Measurements from ENCODE around the gene TMCC1.
"Not testable (repeated sequence)": the region's sequence is repeated elsewhere in the genome, so short reads cannot be mapped to it uniquely, and the experiment has no call there.

The TMCC1 gene

DNA sequence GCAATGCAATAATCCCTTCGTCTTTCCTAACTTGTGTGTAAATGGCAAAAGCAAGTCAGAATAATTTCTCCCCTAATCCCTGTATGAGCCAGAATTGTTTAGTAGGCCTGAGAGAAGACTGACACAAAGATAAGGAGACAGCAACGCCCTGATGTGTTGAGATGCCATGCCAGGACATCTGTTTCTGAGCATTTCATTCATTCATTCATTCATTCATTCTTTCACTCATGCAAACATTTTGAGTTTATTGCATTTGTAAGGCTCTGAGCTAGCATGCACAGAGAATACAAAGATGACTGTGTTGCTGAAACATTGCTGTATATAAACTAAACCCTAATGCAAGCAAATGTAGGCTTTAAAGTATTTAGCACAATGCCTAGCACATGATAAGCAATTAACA, 127.4 kb downstream of the TMCC1 start:
- DNase-seq: no peak

- DNase-seq: no peak
Measured at GRCh38 chr3:129764090-129764489, 129.4 kb downstream of the TMCC1 start.

DNA sequence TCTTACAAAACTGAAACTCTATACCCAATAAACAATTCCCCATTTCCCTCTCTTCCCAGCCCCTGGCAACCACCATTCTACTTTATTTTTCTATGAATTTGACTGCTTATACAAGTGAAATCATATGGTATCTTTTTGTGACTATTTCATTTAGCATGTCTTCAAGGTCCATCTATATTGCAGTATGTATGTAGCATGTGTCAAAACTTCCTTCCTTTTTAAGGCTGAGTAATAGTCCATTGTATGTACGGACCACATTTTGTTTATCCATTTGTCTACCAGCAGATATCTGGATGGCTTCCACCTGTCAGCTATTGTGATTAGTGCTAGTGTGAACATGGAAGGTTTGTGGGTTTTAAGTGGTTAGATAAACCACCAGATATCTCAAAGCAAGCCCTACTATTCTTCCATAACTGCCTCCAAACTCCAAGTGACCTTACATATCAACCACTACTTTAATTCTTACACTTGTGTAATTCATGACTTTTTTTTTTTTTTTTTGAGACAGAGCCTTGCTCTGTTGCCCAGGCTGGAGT, 134.7 kb downstream of the TMCC1 start:
- no peak for DNase-seq

DNA sequence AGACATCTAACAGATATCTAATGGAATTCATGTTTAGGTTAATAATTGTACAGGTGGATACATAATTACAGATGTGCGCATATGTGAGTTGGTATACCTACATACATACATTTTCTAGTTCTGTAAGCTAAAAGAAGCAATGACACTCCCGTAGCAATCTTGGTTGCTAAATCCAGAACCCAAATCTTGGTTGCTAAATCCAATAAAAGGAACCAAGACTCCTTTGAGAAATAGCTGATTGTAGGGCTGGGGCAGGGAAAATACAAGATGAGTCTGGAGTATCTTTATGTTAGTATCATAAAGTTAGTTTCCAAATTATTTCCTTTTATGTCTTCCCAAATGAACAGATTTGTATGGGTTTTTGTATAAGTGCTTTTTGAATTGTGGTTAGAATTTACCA, 135.2 kb downstream of the TMCC1 start:
- no peak for DNase-seq

GRCh38 chr3:129756871-129757270, 136.6 kb downstream of the TMCC1 start:
- DNase-seq: no peak

- DNase-seq: not testable (repeated sequence)
Measured at GRCh38 chr3:129751105-129751504, 142.4 kb downstream of the TMCC1 start.

DNA sequence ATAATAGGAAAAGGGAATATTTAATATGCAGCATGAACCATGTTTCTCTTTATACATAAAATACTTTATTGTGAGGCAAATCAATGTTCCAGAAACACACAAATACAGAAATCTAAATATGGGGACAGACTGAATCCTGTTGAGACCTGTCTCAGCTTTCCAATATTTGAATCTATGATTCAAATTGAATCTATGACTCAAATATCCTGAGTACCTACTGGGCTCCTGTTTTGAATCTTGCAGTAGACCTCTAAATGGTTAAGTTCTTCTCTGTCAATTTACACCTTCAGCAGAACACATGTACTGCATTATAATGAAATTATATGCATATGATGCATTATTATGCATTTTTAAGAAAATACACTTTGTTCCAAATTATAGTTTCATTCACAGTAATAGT, 143.8 kb downstream of the TMCC1 start:
- no peak for DNase-seq

- DNase-seq: no peak
Measured at GRCh38 chr3:129747992-129748391, 145.5 kb downstream of the TMCC1 start.

DNA sequence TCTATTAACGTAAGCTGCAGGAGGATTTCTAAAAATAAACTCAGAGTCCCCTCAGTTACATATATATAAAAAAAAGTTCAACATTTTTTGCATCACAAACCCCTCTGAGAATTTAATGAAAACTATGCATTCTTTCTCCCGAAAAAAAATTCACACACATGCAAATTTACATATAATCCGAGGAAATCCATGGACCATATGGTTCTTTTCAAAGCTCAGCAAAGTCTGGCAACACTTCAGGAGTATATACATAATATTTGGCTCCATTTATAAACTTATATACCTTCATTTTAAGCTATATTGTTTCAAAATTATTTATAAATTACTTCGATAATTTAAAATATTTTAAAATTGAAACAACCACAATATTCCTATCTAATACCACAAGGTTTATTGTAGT, 146.4 kb downstream of the TMCC1 start:
- DNase-seq: no peak

DNA sequence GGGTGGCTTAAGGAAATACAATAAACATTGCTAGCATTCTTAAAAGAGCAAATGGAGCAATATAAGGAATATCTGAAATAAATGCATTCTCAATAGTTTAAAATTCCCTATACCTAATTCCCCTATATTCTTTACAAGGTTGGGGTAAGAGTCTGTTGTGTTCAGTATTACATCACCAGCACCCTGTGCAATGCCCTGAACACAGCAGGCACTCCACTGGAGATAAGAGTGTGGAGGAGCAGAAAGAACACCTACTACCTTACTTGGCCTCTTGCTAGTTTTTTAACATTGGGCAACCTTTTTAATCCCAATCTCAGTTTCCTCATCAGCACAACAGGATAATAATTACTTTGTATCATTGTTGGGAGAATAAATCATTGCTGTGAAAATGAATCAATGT, 146.9 kb downstream of the TMCC1 start:
- DNase-seq: no peak

- DNase-seq: no peak
Measured at GRCh38 chr3:129745253-129745652, 148.3 kb downstream of the TMCC1 start.

- no peak for DNase-seq
Measured at GRCh38 chr3:129741794-129742193, 151.7 kb downstream of the TMCC1 start.

- no peak for DNase-seq
Measured at GRCh38 chr3:129740090-129740489, 153.4 kb downstream of the TMCC1 start.

GRCh38 chr3:129739634-129740033, 153.9 kb downstream of the TMCC1 start:
- no peak for DNase-seq

GRCh38 chr3:129738172-129738571, 155.3 kb downstream of the TMCC1 start:
- DNase-seq: no peak

- no peak for DNase-seq
Measured at GRCh38 chr3:129736070-129736469, 157.4 kb downstream of the TMCC1 start.

GRCh38 chr3:129735638-129736037, 157.9 kb downstream of the TMCC1 start:
- no peak for DNase-seq

- DNase-seq: no peak
Measured at GRCh38 chr3:129734449-129734848, 159.1 kb downstream of the TMCC1 start.

GRCh38 chr3:129732200-129732876, 161.2 kb downstream of the TMCC1 start:
- DNase-seq: no peak

- DNase-seq: no peak
Measured at GRCh38 chr3:129727707-129728106, 165.8 kb downstream of the TMCC1 start.

- no peak for DNase-seq
Measured at GRCh38 chr3:129723558-129724324, 169.8 kb downstream of the TMCC1 start.

- no peak for DNase-seq
Measured at GRCh38 chr3:129722527-129722926, 171.0 kb downstream of the TMCC1 start.

DNA sequence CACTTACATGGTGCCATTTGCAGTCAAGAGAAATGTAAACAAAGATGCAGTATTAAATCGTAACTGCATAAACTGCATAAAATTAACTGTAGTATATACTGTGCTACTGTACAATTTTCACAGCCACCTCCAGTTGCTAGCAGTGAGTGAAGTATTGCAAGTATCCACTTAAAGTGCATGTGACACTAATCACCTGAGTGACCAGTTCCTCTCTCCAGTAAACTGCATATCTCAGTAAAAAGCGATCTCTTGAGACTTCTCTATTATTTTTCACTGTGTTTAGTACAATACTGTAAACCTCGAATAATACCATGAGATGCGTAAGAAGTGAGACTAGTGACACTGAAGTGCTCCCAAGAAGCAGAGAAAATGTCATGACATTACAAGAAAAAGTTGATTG, 175.3 kb downstream of the TMCC1 start:
- no peak for DNase-seq

DNA sequence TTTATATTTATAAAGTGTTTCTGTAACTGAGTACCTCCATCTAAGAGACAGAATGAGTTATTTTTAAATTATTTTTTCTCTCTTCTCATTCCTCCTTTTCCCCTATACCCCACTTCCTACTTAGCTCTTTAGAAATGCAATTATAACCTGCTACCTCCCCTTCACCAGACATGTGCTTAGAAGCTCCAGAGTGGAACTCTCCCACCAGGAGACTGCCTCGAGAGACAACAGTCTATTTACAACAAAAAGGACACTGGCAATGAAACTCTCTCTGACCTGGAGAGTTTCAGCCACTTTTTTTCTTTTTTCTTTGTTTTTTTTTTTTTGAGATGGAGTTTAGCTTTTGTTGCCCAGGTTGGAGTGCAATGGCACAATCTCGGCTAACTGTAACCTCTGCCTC, 177.7 kb downstream of the TMCC1 start:
- no peak for DNase-seq

Data from CD4-positive, alpha-beta T cell treated with Interleukin-12 subunit alpha and Interleukin-12 subunit beta, for 1 hour (primary cell).